Activated effector memory CD4-positive, alpha-beta T cell treated with Interleukin-2 at 50 U/mL for 16 hours (primary cell): Measurements from ENCODE around the gene RNF125.
"Not testable (repeated sequence)": the region's sequence is repeated elsewhere in the genome, so short reads cannot be mapped to it uniquely, and the experiment has no call there.

ENCODE experiments used
- DNase-seq: peaks from one replicate; pipeline ENCODE4 v3.0.0-alpha.2; 2020

RNF125 gene

GRCh38 chr18:32018331-32019250, at the start of gene RNF125:
TSS of gene RNF125 (plus strand) at chr18:32018825. CDS start at chr18:32018864, 39 bp downstream.
- peak; percentile 87 for DNase-seq

GRCh38 chr18:31970617-31971016, 48.0 kb upstream of the RNF125 start:
- no peak for DNase-seq

- DNase-seq: no peak
Observed at GRCh38 chr18:31973929-31974546, 44.6 kb upstream of the RNF125 start.

- no peak for DNase-seq
Observed at GRCh38 chr18:31976242-31976641, 42.4 kb upstream of the RNF125 start.

GRCh38 chr18:31977270-31977872, 41.3 kb upstream of the RNF125 start:
- no peak for DNase-seq

GRCh38 chr18:31978616-31979015, 40.0 kb upstream of the RNF125 start:
- DNase-seq: no peak

- DNase-seq: no peak
Observed at GRCh38 chr18:31979714-31980113, 38.9 kb upstream of the RNF125 start.

GRCh38 chr18:31980863-31981262, 37.8 kb upstream of the RNF125 start:
- no peak for DNase-seq

- no peak for DNase-seq
Observed at GRCh38 chr18:31983020-31983419, 35.6 kb upstream of the RNF125 start.

- no peak for DNase-seq
Observed at GRCh38 chr18:31983976-31984375, 34.6 kb upstream of the RNF125 start.

GRCh38 chr18:31990823-31991222, 27.8 kb upstream of the RNF125 start:
- no peak for DNase-seq

GRCh38 chr18:31996007-31996406, 22.6 kb upstream of the RNF125 start:
- DNase-seq: no peak

- DNase-seq: no peak
Observed at GRCh38 chr18:31998880-31999412, 19.7 kb upstream of the RNF125 start.

GRCh38 chr18:32001141-32001540, 17.5 kb upstream of the RNF125 start:
- not testable (repeated sequence) for DNase-seq

- DNase-seq: not testable (repeated sequence)
Observed at GRCh38 chr18:32003822-32004221, 14.8 kb upstream of the RNF125 start.

- DNase-seq: no peak
Observed at GRCh38 chr18:32010124-32010721, 8.4 kb upstream of the RNF125 start.

- no peak for DNase-seq
Observed at GRCh38 chr18:32011193-32011592, 7.4 kb upstream of the RNF125 start.

- peak; percentile 45 for DNase-seq
Observed at GRCh38 chr18:32019251-32019948, 775 bp downstream of the RNF125 start.

- DNase-seq: peak; percentile 45
Observed at GRCh38 chr18:32019949-32020625, 1.5 kb downstream of the RNF125 start.

GRCh38 chr18:32021756-32022564, 3.3 kb downstream of the RNF125 start:
- no peak for DNase-seq

- no peak for DNase-seq
Observed at GRCh38 chr18:32025744-32026143, 7.1 kb downstream of the RNF125 start.
